Lung (tissue), 12 donors: ENCODE data around the gene ARF4. TPM values are rescaled to one million over a fixed set of nuclear protein-coding genes. Genes with fewer than 3 reads are reported as not detected.

Source experiments
- ATAC-seq: fragments of 200-7000 bp; cut with Tn5 transposase; one replicate; pipeline ENCODE4 v1.9.1; 2020; ENCODE audit warnings: moderate number of reproducible peaks; ENCODE audit not compliant: insufficient read depth, low FRiP score
- DNase-seq, 3 donors: peaks; one replicate each; pipeline ENCODE4 v3.0.0-alpha.2; 2013 to 2017
- H3K27ac ChIP-seq, 2 donors: one replicate each; pipeline ENCODE4 v1.5.1; 2013; ENCODE audit warnings: mild to moderate bottlenecking in 2 of 2, moderate library complexity in 2 of 2, control low read depth in 1 of 2, inconsistent platforms in 1 of 2, low read depth in 1 of 2, low read length in 1 of 2
- H3K27me3 ChIP-seq, 3 donors: one replicate each; pipeline ENCODE4 v1.5.1; 2013; ENCODE audit warnings: low read length in 2 of 3; ENCODE audit not compliant: control insufficient read depth in 3 of 3, insufficient read depth in 3 of 3
- H3K36me3 ChIP-seq, 4 donors: one replicate each; pipeline ENCODE4 v1.5.1; 2013; ENCODE audit warnings: low read length in 4 of 4, mild to moderate bottlenecking in 1 of 4, moderate library complexity in 1 of 4; ENCODE audit not compliant: control insufficient read depth in 4 of 4, insufficient read depth in 4 of 4
- H3K4me1 ChIP-seq, 5 donors: one replicate each; pipeline ENCODE4 v1.5.1; 2013; ENCODE audit warnings: low read length in 5 of 5, mild to moderate bottlenecking in 2 of 5, moderate library complexity in 1 of 5; ENCODE audit not compliant: control insufficient read depth in 5 of 5, insufficient read depth in 5 of 5
- H3K4me3 ChIP-seq: one replicate; pipeline ENCODE4 v1.5.1; 2013; ENCODE audit warnings: mild to moderate bottlenecking, control low read depth, moderate library complexity
- H3K9ac ChIP-seq, 2 donors: one replicate each; pipeline ENCODE4 v1.5.1; 2013; ENCODE audit warnings: low read length in 2 of 2, control low read depth in 1 of 2; ENCODE audit not compliant: insufficient read depth in 1 of 2
- H3K9me3 ChIP-seq, 4 donors: one replicate each; pipeline ENCODE4 v1.5.1; 2013; ENCODE audit warnings: low read length in 3 of 4, mild to moderate bottlenecking in 1 of 4, moderate library complexity in 1 of 4; ENCODE audit not compliant: control insufficient read depth in 4 of 4, insufficient read depth in 3 of 4
- WGBS, 2 donors: extraction: QIAGEN DNeasy Blood & Tissue Kit; methylation state at CpG; one replicate each; pipeline ENCODE4 v1.1.7; 2013; 5-methylcytosine and 5-hydroxymethylcytosine counted together
- polyA plus RNA-seq, 2 donors: library from polyadenylated mRNA; stranded (reverse); fragments of 200-250 nt; gene quantifications; one replicate each; pipeline ENCODE4 v1.2.1, GENCODE V29; 2013
- total RNA-seq, 2 donors: library from RNA; depleted of rRNA in 1 of 2; stranded (reverse); fragments of >200 nt in 1 of 2; gene quantifications; one replicate each; pipeline ENCODE4 v1.2.1, GENCODE V29; 2014 to 2021
- TF ChIP-seq, protein P1 (sequence below): IDR thresholded peaks from 2 replicates; pipeline ENCODE4 v1.5.1; 2012; ENCODE audit warnings: mild to moderate bottlenecking; ENCODE audit errors: control extremely low read depth, extremely low read depth
- donor health status: control.
- donor health status: control.
- donor health status: Bipolar disorder and iron deficiency.
- donor health status: healthy.
- donor health status: DM: yes; HTN: yes; CAD: no.

Gene ARF4
- total and polyA plus RNA-seq, 4 donors = 143 to 232 (median 195) TPM

DNA sequence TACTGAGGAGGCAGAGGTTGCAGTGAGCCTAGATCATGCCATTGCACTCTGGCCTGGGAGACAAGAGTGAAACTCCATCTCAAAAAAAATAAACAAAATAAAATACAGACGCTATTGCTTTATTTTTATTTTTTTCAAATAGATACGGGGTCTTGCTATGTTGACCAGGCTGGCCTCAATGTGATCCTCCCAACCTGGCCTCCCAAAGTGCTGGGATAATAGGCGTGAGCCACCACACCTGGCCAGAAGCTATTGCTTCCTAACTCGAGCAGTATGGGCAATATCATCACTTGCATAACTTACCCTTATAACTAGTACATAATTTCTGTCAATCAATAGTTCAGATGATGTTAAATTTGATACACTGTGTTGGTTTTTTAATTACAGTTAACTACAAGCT, 3.0 kb downstream of the ARF4 start:
- TF ChIP-seq, protein P1, sequence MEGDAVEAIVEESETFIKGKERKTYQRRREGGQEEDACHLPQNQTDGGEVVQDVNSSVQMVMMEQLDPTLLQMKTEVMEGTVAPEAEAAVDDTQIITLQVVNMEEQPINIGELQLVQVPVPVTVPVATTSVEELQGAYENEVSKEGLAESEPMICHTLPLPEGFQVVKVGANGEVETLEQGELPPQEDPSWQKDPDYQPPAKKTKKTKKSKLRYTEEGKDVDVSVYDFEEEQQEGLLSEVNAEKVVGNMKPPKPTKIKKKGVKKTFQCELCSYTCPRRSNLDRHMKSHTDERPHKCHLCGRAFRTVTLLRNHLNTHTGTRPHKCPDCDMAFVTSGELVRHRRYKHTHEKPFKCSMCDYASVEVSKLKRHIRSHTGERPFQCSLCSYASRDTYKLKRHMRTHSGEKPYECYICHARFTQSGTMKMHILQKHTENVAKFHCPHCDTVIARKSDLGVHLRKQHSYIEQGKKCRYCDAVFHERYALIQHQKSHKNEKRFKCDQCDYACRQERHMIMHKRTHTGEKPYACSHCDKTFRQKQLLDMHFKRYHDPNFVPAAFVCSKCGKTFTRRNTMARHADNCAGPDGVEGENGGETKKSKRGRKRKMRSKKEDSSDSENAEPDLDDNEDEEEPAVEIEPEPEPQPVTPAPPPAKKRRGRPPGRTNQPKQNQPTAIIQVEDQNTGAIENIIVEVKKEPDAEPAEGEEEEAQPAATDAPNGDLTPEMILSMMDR = no peak
- Histone ChIP-seq H3K27ac (no peak overlapping the region), H3K9me3 (no peaks in the 10 kb centered on the region), H3K4me1 (peaks cover 6 to 22% (median 10%) of the 10 kb centered on the region in 5 donors), H3K27me3 (no peaks in the 10 kb centered on the region), H3K4me3 (no peak overlapping the region), H3K9ac (no peak overlapping the region), H3K36me3 (peaks cover 0 to 6% (median 4%) of the 10 kb centered on the region in 4 donors)
- ATAC-seq (no peak), DNase-seq (no peak)
- 74 to 78% methylated on average over 4 of the region's 4 CpGs for WGBS, 2 donors

DNA sequence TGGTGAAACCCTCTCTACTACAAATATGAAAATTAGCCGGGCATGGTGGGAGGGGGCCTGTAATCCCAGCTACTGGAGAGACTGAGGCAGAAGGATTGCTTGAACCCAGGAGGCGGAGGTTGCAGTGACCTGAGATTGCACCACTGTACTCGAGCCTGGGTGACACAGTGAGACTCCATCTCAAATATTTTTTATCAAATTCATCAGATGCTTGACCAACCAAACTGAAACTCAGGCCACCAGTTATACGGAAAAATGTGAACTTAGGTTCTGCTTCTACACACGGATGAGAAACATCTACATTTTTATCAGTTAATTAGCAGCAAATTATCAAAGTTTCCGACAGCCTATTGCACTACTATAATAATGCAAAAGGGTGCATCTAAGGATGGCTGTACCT, 4.8 kb downstream of the ARF4 start:
- H3K4me3 ChIP-seq = no peak overlapping the region
- TF ChIP-seq, protein P1 = no peak
- no peaks in the 10 kb centered on the region for H3K27me3 ChIP-seq
- H3K4me1 ChIP-seq = peaks cover 0 to 17% (median 4%) of the 10 kb centered on the region in 5 donors
- ATAC-seq (no peak), DNase-seq (no peak)
- no peak overlapping the region for H3K27ac ChIP-seq
- peaks cover 0 to 6% (median 4%) of the 10 kb centered on the region in 4 donors for H3K36me3 ChIP-seq
- H3K9ac ChIP-seq = no peak overlapping the region
- WGBS, 2 donors = 67 to 69% methylated on average over 6 of the region's 6 CpGs
- H3K9me3 ChIP-seq = no peaks in the 10 kb centered on the region

DNA sequence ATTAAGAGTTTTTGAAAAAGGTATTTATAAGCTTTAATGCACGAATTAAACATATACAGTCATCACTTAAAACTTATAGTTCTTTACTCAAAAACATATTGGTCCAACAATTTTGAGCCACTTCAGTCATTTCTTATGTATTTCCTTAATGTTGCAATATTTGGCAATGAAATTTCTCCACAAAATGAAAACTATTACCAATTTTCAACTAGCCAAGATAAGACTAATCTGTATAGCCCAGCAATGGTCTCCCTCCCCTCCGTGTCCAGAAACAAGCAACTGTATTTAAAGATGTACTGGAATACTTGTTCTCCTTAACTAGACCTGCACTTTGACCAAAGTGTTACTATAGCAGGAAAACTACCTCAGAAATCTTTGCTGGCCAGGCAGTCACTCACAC, 9.2 kb downstream of the ARF4 start:
- no peak for ATAC-seq
- H3K4me3 ChIP-seq = no peak overlapping the region

More for the DNA sequence above, 9.2 kb downstream of the ARF4 start:
- H3K27me3 ChIP-seq = no peaks in the 10 kb centered on the region
- no peak overlapping the region for H3K9ac ChIP-seq
- 68 to 76% methylated on average over 2 of the region's 2 CpGs for WGBS, 2 donors
- H3K4me1 ChIP-seq = peaks cover 0 to 6% (median 2%) of the 10 kb centered on the region in 5 donors
- H3K9me3 ChIP-seq = no peaks in the 10 kb centered on the region
- TF ChIP-seq, protein P1 = no peak
- no peak overlapping the region for H3K27ac ChIP-seq
- DNase-seq = no peak
- H3K36me3 ChIP-seq = peaks cover 2 to 10% (median 4%) of the 10 kb centered on the region in 4 donors
